ENCODE data around the gene ASPRV1.

GRCh38 chr2:69945941-69946340 is 15.5 kb downstream of the ASPRV1 start:
- TF ChIP-seq CTCF (IDR thresholded peaks at IDR 0.05) (no peak), POLR2A (IDR thresholded peaks at IDR 0.05) (no peak)
